ENCODE measurements around the gene CENPVL1.
A peak's percentile ranks its signal among the peaks of the same experiment; 100 is the strongest.
"Not testable (repeated sequence)": the region's sequence is repeated elsewhere in the genome, so short reads cannot be mapped to it uniquely, and the experiment has no call there.

The CENPVL1 gene

GRCh38 chrX:51710277-51711164 lies at the start of gene CENPVL1:
Gene CENPVL1, plus strand, starts transcription at chrX:51710512. Its CDS starts 0 bp downstream, at chrX:51710512.
- not testable (repeated sequence) for DNase-seq

GRCh38 chrX:51665981-51666380 lies 44.3 kb upstream of the CENPVL1 start:
- DNase-seq: no peak

DNA sequence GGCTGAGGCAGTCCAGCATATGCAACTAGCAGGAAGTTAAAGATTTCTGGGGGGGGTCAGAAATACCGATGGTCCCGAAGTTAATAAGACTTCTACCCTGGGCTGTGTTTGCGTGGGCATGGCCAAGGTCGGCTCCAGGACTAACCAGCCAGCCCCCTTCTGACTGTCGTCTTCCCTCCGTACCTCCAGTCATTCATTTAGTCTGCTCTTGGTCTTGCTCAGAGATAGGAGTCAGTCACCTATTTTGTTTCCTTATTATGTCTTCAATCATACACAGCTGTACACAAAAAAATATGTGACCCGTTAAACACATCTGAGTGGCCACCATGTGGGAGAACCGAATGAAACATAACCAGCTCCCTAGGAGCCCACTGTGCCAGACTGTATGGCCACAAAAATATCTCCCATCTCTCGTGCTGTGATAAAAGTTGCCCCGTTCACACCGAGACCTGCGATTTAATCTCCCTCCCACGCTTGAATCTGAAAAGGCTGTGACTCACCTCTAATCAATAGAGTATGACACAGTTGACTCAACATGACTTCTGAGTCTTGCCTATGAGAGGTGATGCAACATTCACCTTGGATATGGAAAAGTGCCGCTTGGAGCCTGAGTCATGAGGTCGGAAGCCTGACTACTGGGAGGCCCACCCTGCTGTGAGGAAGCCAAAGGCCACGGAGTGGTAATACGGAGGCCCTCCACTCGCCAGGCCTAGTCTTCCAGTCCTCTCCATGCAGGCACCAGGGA lies 30.5 kb upstream of the CENPVL1 start:
- DNase-seq: not testable (repeated sequence)

- DNase-seq: not testable (repeated sequence)
Measured at GRCh38 chrX:51681808-51682719, 28.2 kb upstream of the CENPVL1 start.

- not testable (repeated sequence) for DNase-seq
Measured at GRCh38 chrX:51682720-51683062, 27.6 kb upstream of the CENPVL1 start, which contains the start of gene CENPVL2. Gene CENPVL2, minus strand, starts transcription at chrX:51682831. Its CDS starts 0 bp downstream, at chrX:51682831.

DNA sequence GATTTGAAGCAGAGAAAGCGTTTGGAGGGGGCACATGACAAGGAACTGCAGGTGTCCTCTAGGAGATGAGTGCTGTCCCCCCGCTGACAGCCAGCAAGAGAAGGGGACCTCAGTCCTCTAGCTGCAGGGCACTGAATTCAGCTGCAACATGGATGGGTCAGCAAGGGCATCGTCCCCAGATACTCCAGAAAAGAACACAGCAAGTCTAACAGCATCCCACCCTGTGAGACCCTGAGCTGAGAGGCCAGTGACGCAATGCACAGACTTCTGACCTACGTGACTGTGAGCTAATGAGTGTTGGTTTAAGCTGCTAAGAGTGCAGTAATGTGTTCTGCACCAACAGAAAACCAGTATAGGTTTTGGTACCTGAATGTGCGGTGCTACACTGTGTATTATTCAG lies 16.1 kb upstream of the CENPVL1 start:
- DNase-seq: no peak

DNA sequence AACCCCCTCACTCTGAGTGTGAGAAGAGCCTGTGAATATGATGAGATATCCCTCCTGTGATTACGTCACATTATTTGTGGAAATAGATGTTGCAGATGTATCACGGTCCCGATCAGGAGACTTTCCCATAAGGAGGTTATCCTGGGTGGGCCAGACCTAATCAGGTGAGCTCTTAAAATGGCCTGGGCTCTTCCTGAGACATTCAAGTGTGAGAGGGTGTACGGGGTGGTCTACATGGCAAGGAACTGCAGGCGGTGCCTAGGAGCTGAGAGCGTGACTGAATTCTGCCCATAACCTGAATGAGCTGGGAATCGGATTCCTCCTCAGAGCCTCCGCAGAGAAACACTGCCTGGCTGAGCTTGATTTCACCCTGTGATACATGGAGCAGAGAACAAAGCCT lies 12.9 kb upstream of the CENPVL1 start:
- no peak for DNase-seq

DNA sequence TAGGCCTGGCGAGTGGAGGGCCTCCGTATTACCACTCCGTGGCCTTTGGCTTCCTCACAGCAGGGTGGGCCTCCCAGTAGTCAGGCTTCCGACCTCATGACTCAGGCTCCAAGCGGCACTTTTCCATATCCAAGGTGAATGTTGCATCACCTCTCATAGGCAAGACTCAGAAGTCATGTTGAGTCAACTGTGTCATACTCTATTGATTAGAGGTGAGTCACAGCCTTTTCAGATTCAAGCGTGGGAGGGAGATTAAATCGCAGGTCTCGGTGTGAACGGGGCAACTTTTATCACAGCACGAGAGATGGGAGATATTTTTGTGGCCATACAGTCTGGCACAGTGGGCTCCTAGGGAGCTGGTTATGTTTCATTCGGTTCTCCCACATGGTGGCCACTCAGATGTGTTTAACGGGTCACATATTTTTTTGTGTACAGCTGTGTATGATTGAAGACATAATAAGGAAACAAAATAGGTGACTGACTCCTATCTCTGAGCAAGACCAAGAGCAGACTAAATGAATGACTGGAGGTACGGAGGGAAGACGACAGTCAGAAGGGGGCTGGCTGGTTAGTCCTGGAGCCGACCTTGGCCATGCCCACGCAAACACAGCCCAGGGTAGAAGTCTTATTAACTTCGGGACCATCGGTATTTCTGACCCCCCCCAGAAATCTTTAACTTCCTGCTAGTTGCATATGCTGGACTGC lies 2.8 kb downstream of the CENPVL1 start:
- DNase-seq: not testable (repeated sequence)

- DNase-seq: no peak
Measured at GRCh38 chrX:51728202-51728601, 17.9 kb downstream of the CENPVL1 start.

- no peak for DNase-seq
Measured at GRCh38 chrX:51737091-51737490, 26.8 kb downstream of the CENPVL1 start.

- DNase-seq: no peak
Measured at GRCh38 chrX:51742586-51742985, 32.3 kb downstream of the CENPVL1 start.

GRCh38 chrX:51743179-51743957 lies 33.1 kb downstream of the CENPVL1 start, which contains the start of gene GSPT2:
Gene GSPT2, plus strand, starts transcription at chrX:51743442. Its CDS starts 185 bp downstream, at chrX:51743627.
- DNase-seq: peak; percentile 57

DNA sequence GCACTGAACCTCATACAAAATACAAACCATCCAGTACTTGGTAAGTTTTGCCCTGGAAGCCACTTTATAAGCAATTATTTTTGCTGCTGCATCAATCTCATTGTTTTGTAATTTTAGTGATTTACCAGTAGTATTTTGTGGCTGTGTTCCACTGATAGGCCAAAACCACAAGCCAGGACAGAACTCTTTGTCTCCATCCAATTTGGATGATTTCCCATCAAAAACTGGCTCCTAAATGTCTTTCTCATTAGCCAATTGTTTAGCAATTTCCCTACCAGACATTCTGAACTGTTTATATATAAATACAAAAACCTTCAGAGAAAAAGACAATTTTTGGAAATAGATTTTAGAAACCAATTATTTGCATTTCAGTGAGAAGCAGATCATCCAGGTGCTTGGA lies 37.4 kb downstream of the CENPVL1 start:
- no peak for DNase-seq

DNA sequence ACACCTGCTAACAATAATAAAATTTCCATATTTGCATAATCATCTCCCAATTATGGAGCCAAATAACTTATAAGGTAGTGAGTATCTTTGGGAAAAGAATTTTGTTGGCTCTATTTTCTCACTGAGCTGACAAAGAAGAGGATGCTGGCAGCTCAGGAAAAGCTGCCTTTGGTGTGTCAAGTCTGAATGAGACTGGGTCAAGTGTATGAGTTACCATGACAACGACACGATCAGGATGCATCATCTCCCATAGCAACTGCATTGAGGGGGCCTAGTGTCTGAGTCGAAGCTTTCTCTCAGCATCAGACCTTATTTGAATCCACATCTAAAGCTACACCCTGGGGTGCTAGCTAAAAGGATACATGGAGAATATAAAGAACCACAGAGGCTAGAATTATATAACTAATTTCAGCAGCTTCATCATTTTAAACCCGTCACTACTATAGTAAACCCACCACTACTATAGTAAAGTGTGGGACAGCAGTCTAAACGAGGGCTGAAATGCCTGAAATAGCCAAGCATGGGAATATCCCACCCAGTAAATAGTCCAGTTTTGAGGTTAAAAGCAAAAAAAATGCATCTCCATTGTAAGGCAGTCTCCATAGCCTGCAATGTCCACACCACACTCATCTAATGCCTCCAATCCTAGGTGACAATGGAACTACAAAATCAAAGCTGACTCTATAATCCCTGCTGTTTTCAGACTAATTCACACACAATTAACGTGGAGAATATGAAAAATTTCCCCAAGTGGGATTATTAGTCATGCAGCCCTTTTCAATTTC lies 48.9 kb downstream of the CENPVL1 start:
- no peak for DNase-seq

GRCh38 chrX:51760657-51761056 lies 50.3 kb downstream of the CENPVL1 start:
- no peak for DNase-seq
